ENCODE measurements around the gene TUBB6. TPM values are rescaled to one million over a fixed set of nuclear protein-coding genes. Genes with fewer than 3 reads are reported as not detected.

TUBB6 gene
- total RNA-seq, 6 experiments from 2014 or later, result 2.4 to 18.5 (median 9.0) TPM

DNA sequence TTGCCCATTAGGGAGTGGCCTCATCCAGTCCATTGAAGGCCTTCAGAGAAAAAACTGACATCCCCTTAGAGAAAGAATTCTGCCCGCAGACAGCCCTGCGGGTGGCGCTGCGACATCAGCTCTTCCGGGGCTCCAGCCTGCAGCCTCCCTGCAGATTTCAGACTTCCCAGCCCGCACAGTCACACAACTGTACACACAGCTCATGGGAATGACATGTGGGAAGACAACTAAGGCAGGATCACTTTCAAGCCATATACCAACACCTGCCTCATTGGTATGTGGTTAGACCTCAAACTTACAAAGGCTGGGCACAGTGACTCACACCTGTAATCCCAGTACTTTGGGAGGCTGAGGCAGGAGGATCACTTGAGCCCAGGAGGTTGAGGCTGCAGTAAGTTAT is 24.8 kb upstream of the TUBB6 start:
- TF ChIP-seq, protein P1, sequence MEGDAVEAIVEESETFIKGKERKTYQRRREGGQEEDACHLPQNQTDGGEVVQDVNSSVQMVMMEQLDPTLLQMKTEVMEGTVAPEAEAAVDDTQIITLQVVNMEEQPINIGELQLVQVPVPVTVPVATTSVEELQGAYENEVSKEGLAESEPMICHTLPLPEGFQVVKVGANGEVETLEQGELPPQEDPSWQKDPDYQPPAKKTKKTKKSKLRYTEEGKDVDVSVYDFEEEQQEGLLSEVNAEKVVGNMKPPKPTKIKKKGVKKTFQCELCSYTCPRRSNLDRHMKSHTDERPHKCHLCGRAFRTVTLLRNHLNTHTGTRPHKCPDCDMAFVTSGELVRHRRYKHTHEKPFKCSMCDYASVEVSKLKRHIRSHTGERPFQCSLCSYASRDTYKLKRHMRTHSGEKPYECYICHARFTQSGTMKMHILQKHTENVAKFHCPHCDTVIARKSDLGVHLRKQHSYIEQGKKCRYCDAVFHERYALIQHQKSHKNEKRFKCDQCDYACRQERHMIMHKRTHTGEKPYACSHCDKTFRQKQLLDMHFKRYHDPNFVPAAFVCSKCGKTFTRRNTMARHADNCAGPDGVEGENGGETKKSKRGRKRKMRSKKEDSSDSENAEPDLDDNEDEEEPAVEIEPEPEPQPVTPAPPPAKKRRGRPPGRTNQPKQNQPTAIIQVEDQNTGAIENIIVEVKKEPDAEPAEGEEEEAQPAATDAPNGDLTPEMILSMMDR (IDR thresholded peaks at IDR 0.05), result no peak
- TF ChIP-seq POLR2A (IDR thresholded peaks at IDR 0.05), result no peak
- 67% methylated on average over 1 of the region's 6 CpGs for WGBS (ENCODE audit: insufficient coverage, low coverage, low lambda C conversion rate, missing lambda C conversion rate)
- Histone ChIP-seq H3K9me3 (no peaks in the 10 kb centered on the region), H3K27me3 (peaks cover 0 to 6% of the 10 kb centered on the region in 2 donors), H3K27ac (no peak overlapping the region), H3K36me3 (no peaks in the 10 kb centered on the region), H3K4me3 (no peak overlapping the region), H3K4me1 (peaks cover 0 to 8% (median 0%) of the 10 kb centered on the region in 4 donors)
- ATAC-seq (no peak), DNase-seq (no peak)
- intact Hi-C loops (cut with DNase I), result no loop called here

DNA sequence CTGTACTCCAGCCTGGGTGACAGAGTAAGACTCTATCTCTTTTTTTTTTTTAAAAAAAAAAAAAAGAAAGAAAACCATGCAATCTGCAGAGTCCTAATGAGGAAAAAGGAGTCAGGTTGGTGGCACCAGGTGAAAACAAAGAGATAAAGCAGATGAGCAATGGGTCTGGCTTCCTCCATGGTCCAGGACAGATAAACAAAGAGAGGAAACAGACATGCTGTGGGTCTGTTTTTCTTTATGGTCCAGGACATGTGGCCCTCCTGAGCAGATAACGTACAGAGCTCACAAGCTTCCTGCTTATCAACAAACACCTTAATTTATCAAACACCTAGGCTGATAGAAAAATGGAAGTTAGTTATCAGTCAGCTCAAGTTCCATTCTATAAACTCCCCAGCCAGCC is 24.4 kb upstream of the TUBB6 start:
- Histone ChIP-seq H3K36me3 (no peaks in the 10 kb centered on the region), H3K27ac (no peak overlapping the region), H3K27me3 (peaks cover 0 to 8% of the 10 kb centered on the region in 2 donors), H3K4me3 (no peak overlapping the region), H3K9me3 (no peaks in the 10 kb centered on the region), H3K4me1 (peaks cover 0 to 12% (median 0%) of the 10 kb centered on the region in 4 donors)
- TF ChIP-seq, protein P1 (IDR thresholded peaks at IDR 0.05), result no peak
- TF ChIP-seq POLR2A (IDR thresholded peaks at IDR 0.05), result no peak
- 60% methylated on average over 1 of the region's 1 CpG for WGBS (ENCODE audit: insufficient coverage, low coverage, low lambda C conversion rate, missing lambda C conversion rate)
- intact Hi-C loops (cut with DNase I), result no loop called here
- ATAC-seq (no peak), DNase-seq (no peak)

DNA sequence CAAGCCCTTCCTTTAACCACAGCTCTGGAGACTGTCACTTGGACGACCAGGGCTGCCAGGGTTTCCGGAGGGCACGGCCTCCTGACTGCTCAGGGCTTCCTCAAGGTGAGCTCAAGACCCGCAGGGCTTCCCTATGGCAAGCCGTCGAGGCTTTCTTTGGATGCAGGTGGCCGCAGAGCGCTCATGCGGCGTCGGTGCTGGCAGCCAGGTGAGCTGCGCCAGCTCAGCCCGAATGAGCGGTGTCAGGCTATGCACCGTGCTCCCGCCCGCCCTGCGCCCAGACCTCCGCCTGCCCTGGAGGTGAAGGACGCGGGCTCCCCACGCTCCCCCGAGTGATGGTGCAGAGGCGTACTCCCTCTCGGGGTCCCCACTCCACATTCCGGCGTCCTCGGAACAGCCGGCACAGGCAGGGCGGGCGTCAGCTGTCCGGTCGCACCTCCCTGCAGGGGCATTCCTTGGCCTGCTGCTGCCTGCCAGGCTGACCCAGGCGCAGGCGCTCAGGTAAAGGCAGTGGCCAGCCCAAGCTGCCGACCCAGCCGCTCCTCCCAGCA is 20.8 kb upstream of the TUBB6 start:
- Histone ChIP-seq H3K27me3 (peaks cover 0 to 8% of the 10 kb centered on the region in 2 donors), H3K27ac (no peak overlapping the region), H3K36me3 (no peaks in the 10 kb centered on the region), H3K9me3 (no peaks in the 10 kb centered on the region), H3K4me3 (peak overlapping the region in 1 of 3 donors; percentile 26), H3K4me1 (peaks cover 0 to 13% (median 0%) of the 10 kb centered on the region in 4 donors)
- no peak for DNase-seq
- peak; percentile 32 to 42 (median 36) for ATAC-seq
- no peak for TF ChIP-seq POLR2A (IDR thresholded peaks at IDR 0.05)
- TF ChIP-seq, protein P1 (IDR thresholded peaks at IDR 0.05), result no peak
- 20% methylated on average over 1 of the region's 37 CpGs for WGBS (ENCODE audit: insufficient coverage, low coverage, low lambda C conversion rate, missing lambda C conversion rate)
- intact Hi-C loops (cut with DNase I), result no loop called here

DNA sequence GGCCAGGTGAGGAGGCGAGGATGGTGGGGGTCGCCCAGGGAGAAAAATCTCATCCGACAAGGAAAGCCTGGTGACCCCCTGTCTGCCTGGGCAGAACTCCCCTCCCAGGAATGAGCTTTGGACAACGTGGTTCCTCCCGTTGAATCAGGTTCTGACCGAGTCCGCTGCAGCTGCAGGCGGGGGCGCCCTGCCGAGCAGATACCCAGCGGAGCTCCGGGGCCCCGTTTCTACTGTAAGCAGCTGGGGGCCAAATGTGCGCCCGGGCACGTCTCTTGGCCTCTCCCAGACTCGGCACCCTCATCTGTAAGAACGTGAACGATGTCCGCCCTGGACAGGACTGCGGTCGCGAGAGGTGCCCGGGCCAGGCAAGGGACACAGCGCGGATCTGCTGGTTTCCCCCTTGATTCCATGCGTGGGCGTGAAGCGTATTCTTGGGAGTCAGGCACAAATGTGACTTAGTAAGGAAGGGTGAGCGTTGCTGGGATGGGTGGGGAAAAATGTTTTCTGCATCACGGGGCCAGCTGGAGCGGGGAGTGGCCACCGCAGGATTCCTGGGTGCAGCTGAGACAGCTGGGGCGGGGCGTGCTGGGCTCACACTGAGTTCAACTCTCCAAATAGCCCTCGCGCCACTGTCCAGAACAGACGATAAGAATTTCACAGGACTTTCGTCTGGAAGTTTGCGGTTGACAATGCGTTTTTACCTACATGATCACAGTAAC is 20.2 kb upstream of the TUBB6 start:
- Histone ChIP-seq H3K36me3 (no peaks in the 10 kb centered on the region), H3K4me3 (peak overlapping the region in 2 of 3 donors; percentile 6 to 26), H3K9me3 (no peaks in the 10 kb centered on the region), H3K27me3 (peaks cover 0 to 8% of the 10 kb centered on the region in 2 donors), H3K4me1 (peaks cover 0 to 13% (median 0%) of the 10 kb centered on the region in 4 donors), H3K27ac (no peak overlapping the region)
- intact Hi-C loops (cut with DNase I), result no loop called here
- TF ChIP-seq, protein P1 (IDR thresholded peaks at IDR 0.05), result no peak
- no peak for TF ChIP-seq POLR2A (IDR thresholded peaks at IDR 0.05)
- ATAC-seq, result peak; percentile 68 to 83 (median 80)
- 7% methylated on average over 23 of the region's 41 CpGs for WGBS (ENCODE audit: insufficient coverage, low coverage, low lambda C conversion rate, missing lambda C conversion rate)
- peak in 1 of 3 donors; percentile 54 for DNase-seq

Measured in right lobe of liver (tissue), 6 donors.